Smooth muscle cell (in vitro differentiated cells): ENCODE data around the gene DNAJC5. TPM values are rescaled to one million over a fixed set of nuclear protein-coding genes. Genes with fewer than 3 reads are reported as not detected.
A peak's percentile ranks its signal among the peaks of the same experiment; 100 is the strongest.
"Not testable (repeated sequence)": the region's sequence is repeated elsewhere in the genome, so short reads cannot be mapped to it uniquely, and the experiment has no call there.

Source experiments
- DNase-seq: peaks from one replicate; lab custom pipeline; 2025; ENCODE audit not compliant: unreplicated experiment; lab: John Stamatoyannopoulos, UW
- H2AFZ ChIP-seq: fragments of 200-600 bp; sonication (generic); 2 replicates; pipeline ENCODE4 v1.6.0; 2016; ENCODE audit warnings: antibody characterized with exemption, low read depth, mild to moderate bottlenecking
- H3F3A ChIP-seq: fragments of 200-600 bp; sonication (generic); 2 replicates; pipeline ENCODE4 v1.6.0; 2017; ENCODE audit warnings: antibody characterized with exemption, low read depth
- H3K27ac ChIP-seq: fragments of 200-600 bp; sonication (generic); 2 replicates; pipeline ENCODE4 v1.5.1; 2016; ENCODE audit warnings: low read depth, mild to moderate bottlenecking
- H3K27me3 ChIP-seq: fragments of 200-600 bp; sonication (generic); 2 replicates; pipeline ENCODE4 v1.6.1; 2016; ENCODE audit warnings: low read depth, mild to moderate bottlenecking
- H3K36me3 ChIP-seq: fragments of 200-600 bp; sonication (generic); 2 replicates; pipeline ENCODE4 v1.5.1; 2016; ENCODE audit warnings: low read depth
- H3K4me1 ChIP-seq: fragments of 200-600 bp; sonication (generic); 2 replicates; pipeline ENCODE4 v1.5.1; 2016; ENCODE audit warnings: low read depth
- H3K4me2 ChIP-seq: fragments of 200-600 bp; sonication (generic); 2 replicates; pipeline ENCODE4 v1.6.0; 2016; ENCODE audit warnings: mild to moderate bottlenecking
- H3K4me3 ChIP-seq: fragments of 200-600 bp; sonication (generic); 2 replicates; pipeline ENCODE4 v1.5.1; 2016; ENCODE audit warnings: mild to moderate bottlenecking
- H3K79me2 ChIP-seq: fragments of 200-600 bp; sonication (generic); 2 replicates; pipeline ENCODE4 v1.6.0; 2016; ENCODE audit warnings: low read depth, mild to moderate bottlenecking
- H3K9ac ChIP-seq: fragments of 200-600 bp; sonication (generic); 2 replicates; pipeline ENCODE4 v1.6.0; 2016; ENCODE audit warnings: low read depth
- H3K9me3 ChIP-seq: fragments of 200-600 bp; sonication (generic); replicated peaks from 2 replicates; pipeline ENCODE4 v1.5.1; 2016; ENCODE audit warnings: low read depth
- H4K20me1 ChIP-seq: fragments of 200-600 bp; sonication (generic); 2 replicates; pipeline ENCODE4 v1.6.0; 2016; ENCODE audit warnings: low read depth
- CTCF ChIP-seq: fragments of 200-600 bp; sonication (generic); IDR thresholded peaks from 2 replicates; pipeline ENCODE4 v1.5.1; 2017; ENCODE audit warnings: borderline replicate concordance, mild to moderate bottlenecking, antibody characterized with exemption; ENCODE audit not compliant: insufficient read depth, poor library complexity, severe bottlenecking
- WGBS: methylation state at CpG from one replicate; pipeline ENCODE4 v1.1.7; 2016; ENCODE audit warnings: low lambda C conversion rate; 5-methylcytosine and 5-hydroxymethylcytosine counted together
- polyA plus RNA-seq: library from polyadenylated mRNA; unstranded; fragments of >200 nt; fragmentation: Nextera tagmentation; extraction: Ambion mirVana; gene quantifications from 2 replicates; pipeline ENCODE4 v1.2.1, GENCODE V29; 2016
- total RNA-seq: library from RNA; depleted of rRNA; stranded (reverse); fragments of >200 nt; gene quantifications from 2 replicates; pipeline ENCODE4 v1.2.3, GENCODE V29; 2014

The DNAJC5 gene
- total and polyA plus RNA-seq, 2 experiments from 2014 or later, result 8.7 to 24.5 TPM

DNA sequence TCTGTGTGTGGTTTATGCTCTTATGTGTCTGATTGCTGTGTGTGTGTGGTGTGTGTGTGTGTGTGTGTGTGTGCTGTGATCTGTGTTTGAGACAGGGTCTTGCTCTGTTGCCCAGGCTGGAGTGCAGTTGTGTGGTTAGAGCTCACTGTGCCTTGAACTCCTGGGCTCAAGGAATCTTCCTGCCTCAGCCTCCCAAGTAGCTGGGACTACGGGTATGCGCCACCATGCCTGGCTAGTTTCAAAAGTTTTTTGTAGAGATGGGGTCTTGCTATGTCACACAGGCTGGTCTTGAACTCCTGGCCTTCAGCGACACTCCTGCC, 78.2 kb downstream of the DNAJC5 start:
- Histone ChIP-seq H3K9ac (no peak overlapping the region), H3K4me2 (peak overlapping the region; percentile 93), H3K4me3 (no peak overlapping the region), H2AFZ (no peak overlapping the region), H3F3A (no peaks in the 10 kb centered on the region), H3K27ac (no peak overlapping the region), H3K27me3 (no peaks in the 10 kb centered on the region), H3K4me1 (peaks cover 12% of the 10 kb centered on the region), H3K9me3 (no peaks in the 10 kb centered on the region), H3K36me3 (no peaks in the 10 kb centered on the region), H3K79me2 (peaks cover 3% of the 10 kb centered on the region), H4K20me1 (no peaks in the 10 kb centered on the region)
- DNase-seq, result no peak
- WGBS, result 93% methylated on average over 3 of the region's 3 CpGs
- TF ChIP-seq CTCF, result no peak

- H4K20me1 ChIP-seq, result no peaks in the 10 kb centered on the region
- 13% methylated on average over 37 of the region's 37 CpGs for WGBS
- TF ChIP-seq CTCF, result peak; percentile 98
Observed at GRCh38 chr20:63973636-63974401, 78.9 kb downstream of the DNAJC5 start.

DNA sequence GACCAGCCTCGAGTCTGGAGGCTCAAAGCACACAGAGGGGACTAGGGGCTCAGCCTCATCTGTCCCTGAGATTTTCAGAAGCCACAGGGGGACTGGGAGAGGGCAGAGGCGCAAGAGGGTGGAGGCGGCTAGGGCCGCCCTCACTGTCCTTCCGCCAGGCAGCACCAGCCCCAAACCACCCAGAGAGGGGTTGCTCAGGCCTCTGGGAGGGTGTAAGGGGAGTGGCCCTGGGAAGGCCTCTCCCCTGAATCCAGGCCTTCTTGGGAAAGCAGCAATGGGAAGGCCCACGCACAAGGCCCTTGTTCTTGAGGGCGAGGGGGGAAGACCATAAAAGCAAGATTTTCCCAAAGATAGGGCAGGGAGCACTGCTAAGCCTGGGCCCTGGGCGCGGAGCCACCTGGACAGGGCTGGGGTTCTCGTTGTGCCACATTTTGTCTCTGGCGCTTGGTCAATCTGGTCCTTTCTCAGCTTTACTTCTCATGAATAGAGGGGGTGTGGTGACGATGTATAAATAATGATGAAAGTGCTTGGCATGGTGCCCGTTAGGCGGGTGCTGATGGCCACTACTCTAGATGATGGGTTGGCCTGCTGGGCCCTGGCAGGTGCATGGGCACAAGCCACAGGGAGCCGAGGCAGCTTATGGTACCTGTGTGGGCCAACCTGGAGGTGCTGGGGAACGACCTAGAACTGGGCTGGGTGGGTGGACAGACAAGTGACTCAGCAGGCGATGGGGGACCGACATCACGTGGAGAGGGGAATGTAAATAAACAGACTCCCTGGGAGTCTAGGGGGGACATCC, 79.7 kb downstream of the DNAJC5 start:
- Histone ChIP-seq H3K4me1 (peaks cover 5% of the 10 kb centered on the region), H2AFZ (no peak overlapping the region), H3K9me3 (no peaks in the 10 kb centered on the region), H3K4me2 (no peak overlapping the region), H4K20me1 (no peaks in the 10 kb centered on the region), H3F3A (no peaks in the 10 kb centered on the region), H3K36me3 (no peaks in the 10 kb centered on the region), H3K4me3 (no peak overlapping the region), H3K27ac (no peak overlapping the region), H3K79me2 (no peaks in the 10 kb centered on the region), H3K27me3 (no peaks in the 10 kb centered on the region), H3K9ac (no peak overlapping the region)
- no peak for TF ChIP-seq CTCF
- 80% methylated on average over 19 of the region's 19 CpGs for WGBS
- no peak for DNase-seq

More at GRCh38 chr20:63973636-63974401, 78.9 kb downstream of the DNAJC5 start:
- Histone ChIP-seq H3K9ac (no peak overlapping the region), H3K36me3 (no peaks in the 10 kb centered on the region), H3F3A (no peaks in the 10 kb centered on the region), H3K27ac (no peak overlapping the region), H3K4me3 (peak overlapping the region; percentile 51), H3K4me2 (peak overlapping the region; percentile 93), H3K4me1 (peaks cover 9% of the 10 kb centered on the region), H3K79me2 (peaks cover 3% of the 10 kb centered on the region), H2AFZ (peak overlapping the region; percentile 75), H3K27me3 (no peaks in the 10 kb centered on the region), H3K9me3 (no peaks in the 10 kb centered on the region)
- peak; percentile 83 for DNase-seq

DNA sequence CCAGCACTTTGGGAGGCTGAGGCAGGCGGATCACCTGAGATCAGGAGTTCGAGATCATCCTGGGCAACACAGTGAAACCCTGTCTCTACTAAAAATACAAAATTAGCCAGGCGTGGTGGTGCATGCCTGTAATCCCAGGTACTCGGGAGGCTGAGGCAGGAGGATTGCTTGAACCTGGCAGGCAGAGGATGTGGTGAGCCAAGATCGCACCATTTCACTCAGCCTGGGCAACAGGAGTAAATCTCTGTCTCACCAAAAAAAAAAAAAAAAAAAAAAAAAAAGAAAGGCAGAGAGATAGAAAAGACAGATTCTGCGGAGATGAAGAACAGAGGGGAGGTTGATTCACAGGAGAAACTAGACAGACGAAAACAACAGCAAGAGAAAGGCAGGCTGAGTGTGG, 81.6 kb downstream of the DNAJC5 start:
- H3K4me2 ChIP-seq, H2AFZ ChIP-seq, H3K4me1 ChIP-seq, H3F3A ChIP-seq, H3K4me3 ChIP-seq, H3K9ac ChIP-seq, H3K27me3 ChIP-seq, H3K79me2 ChIP-seq, H4K20me1 ChIP-seq, H3K27ac ChIP-seq, H3K9me3 ChIP-seq, DNase-seq, H3K36me3 ChIP-seq: not testable (repeated sequence)
- 83% methylated on average over 6 of the region's 7 CpGs for WGBS
